NB4 (cell line): Measurements from ENCODE around the gene WTAP.

Source experiments
- DNase-seq: peaks from one replicate; pipeline ENCODE4 v3.0.0; 2010; ENCODE audit warnings: low read depth
- H3K4me3 ChIP-seq: one replicate; pipeline ENCODE4 v1.5.1; 2011; ENCODE audit warnings: mild to moderate bottlenecking, low read depth, low read length, moderate library complexity
- MYC ChIP-seq: IDR thresholded peaks from 2 replicates; pipeline ENCODE4 v1.6.1; 2011; ENCODE audit warnings: low read depth, low read length
- POLR2A ChIP-seq: IDR thresholded peaks from 2 replicates; pipeline ENCODE4 v1.6.1; 2011; ENCODE audit warnings: mild to moderate bottlenecking; ENCODE audit not compliant: insufficient read length; ENCODE audit errors: extremely low read depth
- TF ChIP-seq, protein P1 (sequence below): IDR thresholded peaks from one replicate; pipeline ENCODE4 v1.5.1; 2012; ENCODE audit warnings: low read depth, low read length
- TF ChIP-seq, protein P2 (sequence below): IDR thresholded peaks from 2 replicates; pipeline ENCODE4 v1.6.1; 2011; ENCODE audit warnings: low read depth, low read length

The WTAP gene

GRCh38 chr6:159726918-159727716 lies at the start of gene WTAP:
WTAP (plus strand) TSS chr6:159727506; CDS start chr6:159736266, 8,760 bp downstream.
- DNase-seq, result peak; percentile 99
- TF ChIP-seq, protein P1, sequence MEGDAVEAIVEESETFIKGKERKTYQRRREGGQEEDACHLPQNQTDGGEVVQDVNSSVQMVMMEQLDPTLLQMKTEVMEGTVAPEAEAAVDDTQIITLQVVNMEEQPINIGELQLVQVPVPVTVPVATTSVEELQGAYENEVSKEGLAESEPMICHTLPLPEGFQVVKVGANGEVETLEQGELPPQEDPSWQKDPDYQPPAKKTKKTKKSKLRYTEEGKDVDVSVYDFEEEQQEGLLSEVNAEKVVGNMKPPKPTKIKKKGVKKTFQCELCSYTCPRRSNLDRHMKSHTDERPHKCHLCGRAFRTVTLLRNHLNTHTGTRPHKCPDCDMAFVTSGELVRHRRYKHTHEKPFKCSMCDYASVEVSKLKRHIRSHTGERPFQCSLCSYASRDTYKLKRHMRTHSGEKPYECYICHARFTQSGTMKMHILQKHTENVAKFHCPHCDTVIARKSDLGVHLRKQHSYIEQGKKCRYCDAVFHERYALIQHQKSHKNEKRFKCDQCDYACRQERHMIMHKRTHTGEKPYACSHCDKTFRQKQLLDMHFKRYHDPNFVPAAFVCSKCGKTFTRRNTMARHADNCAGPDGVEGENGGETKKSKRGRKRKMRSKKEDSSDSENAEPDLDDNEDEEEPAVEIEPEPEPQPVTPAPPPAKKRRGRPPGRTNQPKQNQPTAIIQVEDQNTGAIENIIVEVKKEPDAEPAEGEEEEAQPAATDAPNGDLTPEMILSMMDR, result no peak
- TF ChIP-seq, protein P2, sequence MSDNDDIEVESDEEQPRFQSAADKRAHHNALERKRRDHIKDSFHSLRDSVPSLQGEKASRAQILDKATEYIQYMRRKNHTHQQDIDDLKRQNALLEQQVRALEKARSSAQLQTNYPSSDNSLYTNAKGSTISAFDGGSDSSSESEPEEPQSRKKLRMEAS, result peak; percentile 95
- TF ChIP-seq POLR2A, result peak; percentile 80
- TF ChIP-seq MYC, result peak; percentile 97
- H3K4me3 ChIP-seq, result peak within 1 kb of the TSS; percentile 97

GRCh38 chr6:159677506-159678165 lies 49.7 kb upstream of the WTAP start:
- H3K4me3 ChIP-seq, result no peak overlapping the region
- TF ChIP-seq, protein P1, result no peak
- TF ChIP-seq MYC (no peak), POLR2A (no peak)
- TF ChIP-seq, protein P2, result no peak
- no peak for DNase-seq

GRCh38 chr6:159678574-159678973 lies 48.7 kb upstream of the WTAP start:
- no peak for TF ChIP-seq POLR2A
- TF ChIP-seq, protein P1, result no peak
- H3K4me3 ChIP-seq, result no peak overlapping the region
- no peak for DNase-seq

- DNase-seq, result no peak
- H3K4me3 ChIP-seq, result no peak overlapping the region
- TF ChIP-seq, protein P1, result no peak
- TF ChIP-seq, protein P2, result no peak
- no peak for TF ChIP-seq MYC
Observed at GRCh38 chr6:159679091-159680077, 47.9 kb upstream of the WTAP start.

- H3K4me3 ChIP-seq, result no peak overlapping the region
- no peak for DNase-seq
- TF ChIP-seq, protein P1, result no peak
- TF ChIP-seq, protein P2, result no peak
- TF ChIP-seq MYC (no peak), POLR2A (no peak)
Observed at GRCh38 chr6:159680104-159680503, 47.2 kb upstream of the WTAP start.
